Measurements from ENCODE around the gene PDLIM4.

GRCh38 chr5:132213666-132214065 lies 43.8 kb upstream of the PDLIM4 start:
- TF ChIP-seq CTCF (conservative IDR thresholded peaks at IDR 0.05; ENCODE audit: low read depth in 2 of 2) (no peak), POLR2AphosphoS5 (IDR thresholded peaks at IDR 0.05; ENCODE audit: low read depth) (no peak), EZH2 (IDR thresholded peaks at IDR 0.05; ENCODE audit: low read depth, unreplicated experiment) (no peak), CREB1 (CRISPR knock-in tag; IDR thresholded peaks at IDR 0.05; ENCODE audit: low read depth) (no peak), JUNB (IDR thresholded peaks at IDR 0.05; ENCODE audit: unreplicated experiment) (no peak), EZH2phosphoT487 (IDR thresholded peaks at IDR 0.05; ENCODE audit: unreplicated experiment) (no peak), REST (IDR thresholded peaks at IDR 0.05; ENCODE audit: unreplicated experiment) (no peak), ZNF114 (CRISPR knock-in tag; IDR thresholded peaks at IDR 0.05) (no peak), STAT1 (IDR thresholded peaks at IDR 0.05; ENCODE audit: unreplicated experiment) (no peak)
- TF ChIP-seq, protein P1, sequence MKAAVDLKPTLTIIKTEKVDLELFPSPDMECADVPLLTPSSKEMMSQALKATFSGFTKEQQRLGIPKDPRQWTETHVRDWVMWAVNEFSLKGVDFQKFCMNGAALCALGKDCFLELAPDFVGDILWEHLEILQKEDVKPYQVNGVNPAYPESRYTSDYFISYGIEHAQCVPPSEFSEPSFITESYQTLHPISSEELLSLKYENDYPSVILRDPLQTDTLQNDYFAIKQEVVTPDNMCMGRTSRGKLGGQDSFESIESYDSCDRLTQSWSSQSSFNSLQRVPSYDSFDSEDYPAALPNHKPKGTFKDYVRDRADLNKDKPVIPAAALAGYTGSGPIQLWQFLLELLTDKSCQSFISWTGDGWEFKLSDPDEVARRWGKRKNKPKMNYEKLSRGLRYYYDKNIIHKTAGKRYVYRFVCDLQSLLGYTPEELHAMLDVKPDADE (IDR thresholded peaks at IDR 0.05): no peak
- TF ChIP-seq, protein P2, sequence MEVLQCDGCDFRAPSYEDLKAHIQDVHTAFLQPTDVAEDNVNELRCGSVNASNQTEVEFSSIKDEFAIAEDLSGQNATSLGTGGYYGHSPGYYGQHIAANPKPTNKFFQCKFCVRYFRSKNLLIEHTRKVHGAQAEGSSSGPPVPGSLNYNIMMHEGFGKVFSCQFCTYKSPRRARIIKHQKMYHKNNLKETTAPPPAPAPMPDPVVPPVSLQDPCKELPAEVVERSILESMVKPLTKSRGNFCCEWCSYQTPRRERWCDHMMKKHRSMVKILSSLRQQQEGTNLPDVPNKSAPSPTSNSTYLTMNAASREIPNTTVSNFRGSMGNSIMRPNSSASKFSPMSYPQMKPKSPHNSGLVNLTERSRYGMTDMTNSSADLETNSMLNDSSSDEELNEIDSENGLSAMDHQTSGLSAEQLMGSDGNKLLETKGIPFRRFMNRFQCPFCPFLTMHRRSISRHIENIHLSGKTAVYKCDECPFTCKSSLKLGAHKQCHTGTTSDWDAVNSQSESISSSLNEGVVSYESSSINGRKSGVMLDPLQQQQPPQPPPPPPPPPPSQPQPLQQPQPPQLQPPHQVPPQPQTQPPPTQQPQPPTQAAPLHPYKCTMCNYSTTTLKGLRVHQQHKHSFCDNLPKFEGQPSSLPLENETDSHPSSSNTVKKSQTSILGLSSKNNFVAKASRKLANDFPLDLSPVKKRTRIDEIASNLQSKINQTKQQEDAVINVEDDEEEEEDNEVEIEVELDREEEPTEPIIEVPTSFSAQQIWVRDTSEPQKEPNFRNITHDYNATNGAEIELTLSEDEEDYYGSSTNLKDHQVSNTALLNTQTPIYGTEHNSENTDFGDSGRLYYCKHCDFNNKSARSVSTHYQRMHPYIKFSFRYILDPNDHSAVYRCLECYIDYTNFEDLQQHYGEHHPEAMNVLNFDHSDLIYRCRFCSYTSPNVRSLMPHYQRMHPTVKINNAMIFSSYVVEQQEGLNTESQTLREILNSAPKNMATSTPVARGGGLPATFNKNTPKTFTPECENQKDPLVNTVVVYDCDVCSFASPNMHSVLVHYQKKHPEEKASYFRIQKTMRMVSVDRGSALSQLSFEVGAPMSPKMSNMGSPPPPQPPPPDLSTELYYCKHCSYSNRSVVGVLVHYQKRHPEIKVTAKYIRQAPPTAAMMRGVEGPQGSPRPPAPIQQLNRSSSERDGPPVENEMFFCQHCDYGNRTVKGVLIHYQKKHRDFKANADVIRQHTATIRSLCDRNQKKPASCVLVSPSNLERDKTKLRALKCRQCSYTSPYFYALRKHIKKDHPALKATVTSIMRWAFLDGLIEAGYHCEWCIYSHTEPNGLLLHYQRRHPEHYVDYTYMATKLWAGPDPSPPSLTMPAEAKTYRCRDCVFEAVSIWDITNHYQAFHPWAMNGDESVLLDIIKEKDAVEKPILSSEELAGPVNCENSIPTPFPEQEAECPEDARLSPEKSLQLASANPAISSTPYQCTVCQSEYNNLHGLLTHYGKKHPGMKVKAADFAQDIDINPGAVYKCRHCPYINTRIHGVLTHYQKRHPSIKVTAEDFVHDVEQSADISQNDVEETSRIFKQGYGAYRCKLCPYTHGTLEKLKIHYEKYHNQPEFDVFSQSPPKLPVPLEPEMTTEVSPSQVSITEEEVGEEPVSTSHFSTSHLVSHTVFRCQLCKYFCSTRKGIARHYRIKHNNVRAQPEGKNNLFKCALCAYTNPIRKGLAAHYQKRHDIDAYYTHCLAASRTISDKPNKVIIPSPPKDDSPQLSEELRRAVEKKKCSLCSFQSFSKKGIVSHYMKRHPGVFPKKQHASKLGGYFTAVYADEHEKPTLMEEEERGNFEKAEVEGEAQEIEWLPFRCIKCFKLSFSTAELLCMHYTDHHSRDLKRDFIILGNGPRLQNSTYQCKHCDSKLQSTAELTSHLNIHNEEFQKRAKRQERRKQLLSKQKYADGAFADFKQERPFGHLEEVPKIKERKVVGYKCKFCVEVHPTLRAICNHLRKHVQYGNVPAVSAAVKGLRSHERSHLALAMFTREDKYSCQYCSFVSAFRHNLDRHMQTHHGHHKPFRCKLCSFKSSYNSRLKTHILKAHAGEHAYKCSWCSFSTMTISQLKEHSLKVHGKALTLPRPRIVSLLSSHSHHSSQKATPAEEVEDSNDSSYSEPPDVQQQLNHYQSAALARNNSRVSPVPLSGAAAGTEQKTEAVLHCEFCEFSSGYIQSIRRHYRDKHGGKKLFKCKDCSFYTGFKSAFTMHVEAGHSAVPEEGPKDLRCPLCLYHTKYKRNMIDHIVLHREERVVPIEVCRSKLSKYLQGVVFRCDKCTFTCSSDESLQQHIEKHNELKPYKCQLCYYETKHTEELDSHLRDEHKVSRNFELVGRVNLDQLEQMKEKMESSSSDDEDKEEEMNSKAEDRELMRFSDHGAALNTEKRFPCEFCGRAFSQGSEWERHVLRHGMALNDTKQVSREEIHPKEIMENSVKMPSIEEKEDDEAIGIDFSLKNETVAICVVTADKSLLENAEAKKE (CRISPR knock-in tag; IDR thresholded peaks at IDR 0.05): no peak

Measured in GM23338 (cell line).